Mononuclear cell (primary cell): ENCODE measurements around the gene ATP1B1. TPM values are rescaled to one million over a fixed set of nuclear protein-coding genes. Genes with fewer than 3 reads are reported as not detected.

Experiments
- H3K27me3 ChIP-seq: 2 replicates; pipeline ENCODE4 v1.6.0; 2011; ENCODE audit warnings: low read length, control low read depth; ENCODE audit not compliant: insufficient read depth
- H3K4me1 ChIP-seq: 2 replicates; pipeline ENCODE4 v1.5.1; 2011; ENCODE audit warnings: mild to moderate bottlenecking, low read length, control low read depth; ENCODE audit not compliant: insufficient read depth
- H3K4me3 ChIP-seq: 2 replicates; pipeline ENCODE4 v1.5.1; 2011; ENCODE audit warnings: mild to moderate bottlenecking, low read length, moderate library complexity
- H3K9me3 ChIP-seq: 2 replicates; pipeline ENCODE4 v1.5.1; 2011; ENCODE audit warnings: low read depth, mild to moderate bottlenecking, control low read depth, low read length
- total RNA-seq: library from RNA; depleted of rRNA; stranded (reverse); fragments of >200 nt; gene quantifications from one replicate; pipeline ENCODE4 v1.2.3, GENCODE V29; 2012

ATP1B1 gene
- 4.7 TPM for total RNA-seq

- Histone ChIP-seq H3K27me3 (peaks cover 35% of the 10 kb centered on the region), H3K9me3 (no peaks in the 10 kb centered on the region), H3K4me3 (peak within 1 kb of the TSS; percentile 52), H3K4me1 (peaks cover 52% of the 10 kb centered on the region)
These were observed at the start of gene ATP1B1 for GRCh38 chr1:169106095-169106920. TSS of gene ATP1B1 (plus strand) at chr1:169106690. CDS start at chr1:169106830, 140 bp downstream.

- H3K9me3 ChIP-seq: no peaks in the 10 kb centered on the region
- H3K4me3 ChIP-seq: no peak overlapping the region
- H3K27me3 ChIP-seq: no peaks in the 10 kb centered on the region
- H3K4me1 ChIP-seq: peaks cover 15% of the 10 kb centered on the region
These were observed 47.1 kb upstream of the ATP1B1 start for GRCh38 chr1:169059421-169059820.

GRCh38 chr1:169060043-169060722 is 46.3 kb upstream of the ATP1B1 start:
- Histone ChIP-seq H3K4me1 (peaks cover 15% of the 10 kb centered on the region), H3K9me3 (no peaks in the 10 kb centered on the region), H3K4me3 (no peak overlapping the region), H3K27me3 (no peaks in the 10 kb centered on the region)

GRCh38 chr1:169060919-169061639 is 45.4 kb upstream of the ATP1B1 start:
- H3K9me3 ChIP-seq: no peaks in the 10 kb centered on the region
- no peak overlapping the region for H3K4me3 ChIP-seq
- no peaks in the 10 kb centered on the region for H3K27me3 ChIP-seq
- peaks cover 15% of the 10 kb centered on the region for H3K4me1 ChIP-seq

- Histone ChIP-seq H3K9me3 (peaks cover 3% of the 10 kb centered on the region), H3K4me1 (peaks cover 15% of the 10 kb centered on the region), H3K4me3 (no peak overlapping the region), H3K27me3 (no peaks in the 10 kb centered on the region)
These were observed 44.3 kb upstream of the ATP1B1 start for GRCh38 chr1:169062152-169062551.

GRCh38 chr1:169064103-169064502 is 42.4 kb upstream of the ATP1B1 start:
- Histone ChIP-seq H3K4me1 (peaks cover 15% of the 10 kb centered on the region), H3K9me3 (peaks cover 8% of the 10 kb centered on the region), H3K27me3 (no peaks in the 10 kb centered on the region), H3K4me3 (no peak overlapping the region)

- no peaks in the 10 kb centered on the region for H3K4me1 ChIP-seq
- no peak overlapping the region for H3K4me3 ChIP-seq
- H3K9me3 ChIP-seq: peaks cover 8% of the 10 kb centered on the region
- no peaks in the 10 kb centered on the region for H3K27me3 ChIP-seq
These were observed 35.9 kb upstream of the ATP1B1 start for GRCh38 chr1:169070547-169070946.

GRCh38 chr1:169070958-169071357 is 35.5 kb upstream of the ATP1B1 start:
- Histone ChIP-seq H3K4me3 (no peak overlapping the region), H3K4me1 (no peaks in the 10 kb centered on the region), H3K27me3 (no peaks in the 10 kb centered on the region), H3K9me3 (peaks cover 8% of the 10 kb centered on the region)

- H3K27me3 ChIP-seq: no peaks in the 10 kb centered on the region
- H3K9me3 ChIP-seq: no peaks in the 10 kb centered on the region
- no peak overlapping the region for H3K4me3 ChIP-seq
- no peaks in the 10 kb centered on the region for H3K4me1 ChIP-seq
These were observed 33.4 kb upstream of the ATP1B1 start for GRCh38 chr1:169072945-169073725.

GRCh38 chr1:169078163-169078883 is 28.2 kb upstream of the ATP1B1 start:
- no peaks in the 10 kb centered on the region for H3K4me1 ChIP-seq
- no peaks in the 10 kb centered on the region for H3K9me3 ChIP-seq
- no peaks in the 10 kb centered on the region for H3K27me3 ChIP-seq
- H3K4me3 ChIP-seq: no peak overlapping the region

- H3K4me1 ChIP-seq: no peaks in the 10 kb centered on the region
- H3K4me3 ChIP-seq: no peak overlapping the region
- H3K27me3 ChIP-seq: no peaks in the 10 kb centered on the region
- H3K9me3 ChIP-seq: no peaks in the 10 kb centered on the region
These were observed 24.9 kb upstream of the ATP1B1 start for GRCh38 chr1:169081503-169082123.

GRCh38 chr1:169085911-169086310 is 20.6 kb upstream of the ATP1B1 start:
- no peaks in the 10 kb centered on the region for H3K9me3 ChIP-seq
- no peak overlapping the region for H3K4me3 ChIP-seq
- no peaks in the 10 kb centered on the region for H3K4me1 ChIP-seq
- no peaks in the 10 kb centered on the region for H3K27me3 ChIP-seq

- no peaks in the 10 kb centered on the region for H3K27me3 ChIP-seq
- H3K4me3 ChIP-seq: no peak overlapping the region
- no peaks in the 10 kb centered on the region for H3K9me3 ChIP-seq
- no peaks in the 10 kb centered on the region for H3K4me1 ChIP-seq
These were observed 19.7 kb upstream of the ATP1B1 start for GRCh38 chr1:169086603-169087455.
